Right hindlimb (tissue), 1 donor: ENCODE data around the gene CNPY4.

Source experiments
- DNase-seq: peaks from one replicate; pipeline ENCODE4 v3.0.0-alpha.2; 2018

CNPY4 gene, protein sequence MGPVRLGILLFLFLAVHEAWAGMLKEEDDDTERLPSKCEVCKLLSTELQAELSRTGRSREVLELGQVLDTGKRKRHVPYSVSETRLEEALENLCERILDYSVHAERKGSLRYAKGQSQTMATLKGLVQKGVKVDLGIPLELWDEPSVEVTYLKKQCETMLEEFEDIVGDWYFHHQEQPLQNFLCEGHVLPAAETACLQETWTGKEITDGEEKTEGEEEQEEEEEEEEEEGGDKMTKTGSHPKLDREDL

DNA sequence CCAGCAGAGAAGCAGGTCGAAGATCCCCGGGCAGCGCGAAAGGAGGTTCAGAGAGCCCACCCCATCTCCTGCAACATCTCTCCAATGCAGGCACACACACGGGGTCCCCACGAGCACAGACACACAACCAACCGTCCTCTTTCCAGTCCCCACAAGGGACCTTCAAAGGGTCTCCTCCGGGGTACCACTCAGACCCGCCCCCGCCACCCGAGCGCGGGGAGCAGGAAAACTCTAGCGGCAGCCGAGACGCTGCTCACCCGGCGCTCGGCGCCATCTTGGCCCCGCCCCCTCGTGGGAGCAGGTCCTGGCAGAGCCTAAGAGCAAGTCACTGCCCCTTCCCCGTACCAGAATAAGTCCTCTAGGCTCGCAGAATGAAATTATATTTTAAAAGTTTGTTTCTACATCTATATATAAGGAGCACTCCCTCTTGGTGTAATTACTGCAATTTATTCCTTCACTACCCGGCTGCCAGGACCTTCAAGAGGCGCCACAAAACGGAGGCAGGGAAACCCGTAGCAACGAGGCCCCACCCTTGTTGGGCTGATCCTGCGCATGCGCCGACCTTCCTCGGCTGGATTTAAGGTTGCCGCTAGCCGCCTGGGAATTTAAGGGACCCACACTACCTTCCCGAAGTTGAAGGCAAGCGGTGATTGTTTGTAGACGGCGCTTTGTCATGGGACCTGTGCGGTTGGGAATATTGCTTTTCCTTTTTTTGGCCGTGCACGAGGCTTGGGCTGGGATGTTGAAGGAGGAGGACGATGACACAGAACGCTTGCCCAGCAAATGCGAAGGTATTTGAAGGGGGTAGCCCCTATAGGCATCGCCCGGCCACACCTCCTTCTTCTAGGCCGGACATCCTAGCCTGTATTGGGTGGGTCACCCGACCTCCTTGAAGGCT lies at the start of gene CNPY4, which contains the start of gene TAF6:
CNPY4 (plus strand) TSS at position 563 of the 898 bp plus-strand sequence; CDS start at position 674, 111 bp downstream.
TAF6 (minus strand) TSS at position 287 of the 898 bp plus-strand sequence. CDS start 5,149 bp downstream, outside the sequence.
- peak; percentile 97 for DNase-seq

DNA sequence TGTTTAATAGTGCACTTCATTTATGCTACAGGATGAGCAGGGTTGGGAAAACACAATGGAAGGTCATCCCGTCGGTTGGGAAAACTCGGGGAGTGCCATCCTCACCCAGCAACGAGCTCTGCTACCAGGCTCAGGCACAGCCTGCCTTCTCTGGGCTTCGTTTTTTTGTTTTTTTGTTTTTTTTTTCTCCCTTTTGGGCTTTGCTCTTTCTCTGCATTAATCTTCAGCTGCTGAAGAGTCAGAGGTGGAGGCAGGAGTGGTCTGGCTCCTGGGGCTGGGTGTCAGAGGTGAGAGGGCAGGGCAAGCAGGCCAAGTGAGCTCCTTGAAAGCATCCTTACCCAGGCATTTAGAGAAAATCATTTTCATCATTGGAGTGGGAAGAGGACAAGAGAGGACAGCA lies 49.4 kb upstream of the CNPY4 start:
- no peak for DNase-seq

DNA sequence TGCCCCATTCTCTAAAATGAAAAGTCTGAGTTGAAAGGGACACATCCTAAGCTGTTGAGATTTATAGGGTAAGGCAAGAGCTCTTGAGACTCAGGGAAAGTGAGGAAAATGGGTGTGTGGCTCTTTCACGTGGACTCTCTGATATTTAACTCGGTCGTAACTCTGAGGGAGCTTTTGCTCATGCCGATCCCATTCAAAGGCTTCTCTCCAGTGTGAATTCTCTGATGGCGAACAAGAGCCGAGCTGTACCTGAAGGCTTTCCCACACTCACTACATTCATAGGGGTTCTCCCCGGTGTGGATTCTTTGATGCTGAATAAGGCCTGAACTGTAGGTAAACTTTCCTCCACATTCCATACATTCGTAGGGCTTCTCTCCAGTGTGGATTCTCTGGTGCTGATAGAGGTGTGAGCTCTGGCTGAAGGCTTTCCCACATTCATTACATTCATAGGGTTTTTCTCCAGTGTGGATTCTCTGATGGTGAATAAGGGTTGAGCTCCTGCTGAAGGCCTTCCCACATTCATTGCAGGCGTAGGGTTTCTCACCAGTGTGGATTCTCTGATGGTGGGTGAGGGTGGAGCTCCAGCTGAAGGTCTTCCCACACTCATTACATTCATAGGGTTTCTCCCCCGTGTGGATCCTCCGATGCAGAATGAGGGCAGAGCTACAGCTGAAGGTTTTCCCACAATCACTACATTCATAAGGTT lies 48.3 kb upstream of the CNPY4 start:
- DNase-seq, result no peak

DNA sequence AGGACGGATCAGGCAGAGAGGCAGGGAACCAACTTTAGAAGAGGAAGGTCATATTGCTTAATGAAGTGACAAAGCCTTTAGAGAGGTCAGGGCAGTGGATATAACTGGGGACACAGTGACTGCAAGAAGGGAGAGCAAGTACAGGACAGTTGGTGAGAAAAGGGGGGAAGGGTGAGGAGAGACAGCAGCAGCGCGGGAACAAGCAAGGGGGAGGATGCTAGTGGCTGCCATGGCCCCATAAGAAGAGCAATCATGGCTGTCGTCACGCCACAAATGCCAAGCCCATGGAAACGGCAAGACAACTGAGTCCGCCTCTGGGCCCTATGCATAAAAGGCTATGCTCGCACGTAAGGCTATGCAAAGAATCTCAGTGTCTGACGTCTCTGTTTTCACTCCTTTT lies 47.0 kb upstream of the CNPY4 start:
- no peak for DNase-seq

DNA sequence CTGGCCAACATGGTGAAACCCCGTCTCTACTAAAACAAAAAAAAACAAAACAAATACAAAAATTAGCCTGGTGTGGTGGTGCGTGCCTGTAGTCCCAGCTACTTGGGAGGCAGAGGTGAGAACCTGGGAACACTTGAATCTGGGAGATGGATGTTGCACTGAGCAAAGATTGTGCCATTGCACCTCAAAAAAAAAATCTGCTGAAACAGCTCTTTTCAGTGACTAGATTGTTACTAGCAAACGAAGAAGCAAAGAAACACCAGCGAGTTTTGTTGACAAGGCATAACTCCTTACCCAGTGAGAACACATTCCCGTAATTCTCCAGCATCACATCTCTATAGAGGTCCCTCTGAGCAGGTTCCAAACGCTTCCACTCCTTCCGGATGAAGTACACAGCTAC lies 44.6 kb upstream of the CNPY4 start:
- DNase-seq, result no peak

DNA sequence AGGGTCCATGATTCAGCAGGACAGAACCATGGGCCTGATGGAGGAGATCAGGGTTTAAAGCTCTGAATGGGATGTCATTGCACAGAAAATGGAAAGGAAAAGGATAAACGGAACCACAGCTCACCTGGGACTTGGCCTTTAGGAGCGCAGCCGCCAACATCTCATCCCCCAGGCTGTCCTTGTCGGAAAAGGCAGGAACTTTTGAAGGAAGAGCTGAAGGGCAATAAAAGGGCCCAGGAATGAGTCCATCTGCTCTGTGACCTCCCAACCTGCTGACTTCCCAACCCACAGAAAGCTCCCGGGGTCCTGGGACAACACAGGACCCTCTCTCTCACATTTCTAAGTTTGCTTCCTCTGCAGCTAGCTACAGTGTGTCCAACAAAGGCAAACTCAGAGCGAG lies 44.0 kb upstream of the CNPY4 start:
- no peak for DNase-seq

DNA sequence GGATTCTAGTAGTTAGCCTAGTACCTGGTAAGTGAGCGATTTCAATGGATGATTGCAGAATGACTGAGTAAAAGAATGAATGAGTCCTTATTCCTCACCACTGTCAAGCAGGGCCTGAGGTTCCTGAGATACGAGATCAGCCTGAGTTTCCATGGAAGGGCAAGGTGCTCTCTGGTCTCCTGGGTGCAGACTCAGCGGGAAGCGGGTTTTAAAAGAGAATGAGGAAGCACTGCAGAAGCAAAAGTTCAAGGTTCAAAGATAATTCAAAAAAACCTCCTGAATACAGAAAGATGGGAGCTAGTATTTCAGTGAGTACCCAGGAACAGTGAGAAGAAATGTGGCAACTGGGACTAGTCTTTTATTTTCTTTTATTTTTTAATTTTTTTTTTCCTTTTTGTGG lies 42.2 kb upstream of the CNPY4 start:
- no peak for DNase-seq

DNA sequence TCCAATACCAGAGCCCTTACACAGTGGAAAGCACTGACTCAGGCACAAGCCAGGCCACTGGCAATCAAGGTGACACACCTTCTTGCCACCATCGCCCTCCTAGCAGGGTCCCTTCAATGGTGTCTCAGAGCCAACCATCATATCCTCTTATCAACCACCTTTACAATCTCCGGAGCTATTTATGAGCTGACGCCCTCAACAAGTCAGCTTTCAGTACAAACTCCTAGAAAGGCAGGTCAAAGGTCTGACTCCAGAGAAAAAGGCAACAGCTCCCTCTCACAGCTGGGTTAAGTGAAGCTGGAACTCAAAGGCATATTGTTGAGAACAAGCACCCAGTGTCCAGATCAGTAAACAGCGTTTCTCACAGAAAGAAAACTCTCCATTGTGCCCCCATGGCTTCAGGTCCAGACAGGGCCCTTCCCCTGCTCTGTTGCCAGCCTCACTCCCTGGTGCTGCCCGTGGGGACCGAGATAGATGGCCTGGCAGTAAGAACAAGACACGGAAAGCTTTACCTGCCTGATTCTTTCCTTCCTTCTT lies 40.3 kb upstream of the CNPY4 start:
- no peak for DNase-seq

DNA sequence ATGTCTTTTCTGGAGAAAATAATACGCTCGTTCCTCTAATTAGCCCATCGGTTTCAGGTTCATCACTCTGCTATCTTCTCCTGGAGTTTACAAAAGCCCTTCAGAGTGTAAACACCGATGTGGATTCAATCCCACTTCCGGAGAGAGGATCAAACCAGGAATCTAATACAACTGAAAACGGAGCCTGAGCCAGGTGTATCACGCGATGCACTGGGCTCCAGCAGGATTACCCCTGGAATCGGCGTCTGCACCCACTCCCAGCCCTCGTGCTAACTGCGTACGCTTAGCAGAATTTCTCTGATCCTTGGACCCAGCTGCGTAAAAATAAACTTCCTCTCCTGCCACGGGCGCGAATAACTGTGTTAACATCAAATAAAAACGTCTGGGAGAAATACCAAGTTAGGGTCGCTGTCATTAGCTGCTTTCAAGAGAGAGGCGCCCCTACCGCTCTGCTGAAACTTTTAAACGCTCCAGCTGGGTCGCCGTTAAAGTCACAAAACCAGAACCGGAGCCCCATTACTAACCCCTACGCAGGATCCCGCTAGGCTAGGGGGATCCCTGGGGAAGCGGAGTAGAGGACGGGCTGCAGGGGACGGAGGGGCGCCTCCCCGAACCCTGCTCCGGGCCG lies 38.4 kb upstream of the CNPY4 start:
- DNase-seq, result no peak

DNA sequence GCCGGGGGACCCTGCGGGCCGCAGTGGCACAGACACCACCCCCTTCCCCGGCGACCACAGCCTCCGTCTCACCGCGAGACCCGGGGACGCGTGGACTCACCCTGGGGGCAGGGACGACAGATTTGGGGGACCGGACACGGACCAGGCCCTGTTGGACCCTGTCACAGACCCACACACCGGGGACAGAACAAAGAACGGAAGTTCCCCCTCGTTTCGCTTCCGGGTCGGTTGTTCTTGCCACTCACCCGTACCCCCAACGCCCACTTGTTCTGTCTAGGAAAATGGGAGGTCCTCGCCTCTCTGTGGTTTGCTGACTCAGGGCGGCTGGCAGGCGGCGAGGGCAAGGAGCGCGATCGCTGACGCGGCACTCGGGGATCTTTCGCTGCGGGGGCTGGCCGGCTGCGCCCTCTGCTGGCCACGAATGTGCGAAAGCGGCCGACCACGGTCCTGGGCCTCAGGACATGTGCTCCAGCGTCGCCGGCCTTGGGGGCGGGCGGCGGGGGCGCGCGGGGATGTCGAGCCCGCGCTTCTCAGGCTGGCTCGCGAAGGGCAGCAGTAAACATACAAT lies 37.8 kb upstream of the CNPY4 start, which contains the start of gene ZNF3:
ZNF3 (minus strand) TSS at position 189 of the 568 bp plus-strand sequence. CDS start 4,366 bp downstream, outside the sequence.
- DNase-seq, result peak; percentile 99

DNA sequence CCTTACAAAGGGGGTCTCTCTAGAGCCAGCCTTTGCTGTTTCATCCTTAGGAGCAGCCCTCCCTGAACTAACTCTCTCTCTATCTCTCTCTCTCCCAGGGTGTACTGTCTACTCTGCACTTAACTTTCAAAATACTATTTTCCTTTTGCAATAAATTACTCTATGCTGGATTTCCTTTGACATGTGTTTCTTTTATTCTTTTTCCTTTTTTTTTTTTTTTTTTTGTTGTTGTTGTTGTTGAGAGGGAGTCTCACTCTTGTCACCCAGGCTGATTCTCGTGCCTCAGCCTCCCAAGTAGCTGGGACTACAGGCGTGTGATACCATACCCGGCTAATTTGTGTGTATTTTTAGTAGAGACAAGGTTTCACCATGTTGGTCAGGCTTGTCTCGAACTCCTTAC lies 36.5 kb upstream of the CNPY4 start:
- DNase-seq, result no peak

DNA sequence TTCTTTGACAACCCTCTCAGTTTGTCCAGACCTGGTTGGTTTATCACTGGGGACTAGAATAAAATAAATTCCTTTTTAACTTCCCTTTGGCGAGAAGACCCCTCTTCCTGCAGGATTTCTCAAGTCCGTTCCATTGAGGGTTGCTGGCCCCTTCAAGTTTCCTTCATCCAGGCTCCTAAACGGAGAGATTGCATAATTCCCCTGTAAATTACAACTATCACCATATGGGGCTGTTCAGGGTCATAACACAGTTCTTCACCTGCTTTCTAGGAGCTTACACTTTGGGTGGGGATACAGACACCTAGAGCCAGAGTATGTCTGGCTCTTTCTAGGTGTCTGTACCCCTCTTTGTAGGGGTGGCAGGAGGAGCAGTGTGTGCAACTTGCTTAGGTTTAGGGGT lies 33.9 kb upstream of the CNPY4 start:
- no peak for DNase-seq

DNA sequence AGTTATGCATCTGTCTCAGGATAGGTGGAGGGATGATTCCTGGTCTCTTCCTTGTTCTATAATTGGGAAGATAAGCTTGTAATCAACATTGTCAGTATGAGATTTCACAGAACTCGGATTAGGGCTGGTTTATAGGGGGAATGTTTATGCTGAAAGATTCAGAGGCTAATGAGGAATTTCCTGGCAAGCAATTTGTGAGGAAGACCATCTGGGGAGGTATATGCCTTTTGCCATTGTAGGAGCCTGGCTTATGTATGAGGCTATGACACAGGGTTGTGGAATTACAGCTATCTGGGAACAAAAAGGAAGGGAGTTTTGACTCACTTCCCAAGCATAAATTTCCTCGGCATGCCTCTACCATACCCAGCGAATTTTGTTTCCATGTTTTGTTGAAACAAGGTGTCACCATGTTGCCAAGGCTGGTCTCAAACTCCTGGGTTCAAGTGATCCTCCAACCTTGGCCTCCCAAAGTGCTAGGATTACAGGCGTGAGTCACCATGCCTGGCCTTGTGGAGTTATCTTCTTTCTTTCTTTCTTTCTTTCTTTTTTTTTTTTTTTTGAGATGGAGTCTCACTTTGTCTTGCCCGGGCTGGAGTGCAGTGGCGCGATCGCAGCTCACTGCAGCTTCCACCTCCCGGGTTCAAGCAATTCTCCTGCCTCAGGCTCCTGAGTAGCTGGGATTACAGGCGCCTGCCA lies 32.2 kb upstream of the CNPY4 start:
- DNase-seq, result no peak

DNA sequence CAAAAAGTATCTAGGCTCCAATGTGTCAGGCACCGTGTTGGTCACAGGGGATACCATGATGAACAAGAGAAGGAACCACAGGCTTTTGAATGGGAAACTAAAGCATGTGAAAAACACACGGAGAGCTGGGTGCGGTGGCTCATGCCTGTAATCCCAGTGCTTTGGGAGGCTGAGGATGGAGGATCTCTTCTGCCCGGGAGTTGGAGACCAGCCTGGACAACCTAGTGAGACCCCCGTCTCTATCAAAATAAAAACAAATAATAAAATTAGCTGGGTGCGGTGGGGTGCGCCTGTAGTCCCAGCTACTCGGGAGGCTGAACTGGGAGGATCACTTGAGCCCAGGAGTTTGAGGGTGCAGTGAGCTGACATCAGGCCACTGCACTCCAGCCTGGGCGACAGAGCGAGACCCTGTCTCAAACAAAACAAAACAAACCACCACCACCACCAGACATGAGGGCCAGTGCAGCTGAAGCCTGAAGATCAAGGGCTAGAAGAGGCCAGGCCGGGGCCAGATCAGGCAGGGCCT lies 31.3 kb upstream of the CNPY4 start:
- no peak for DNase-seq

DNA sequence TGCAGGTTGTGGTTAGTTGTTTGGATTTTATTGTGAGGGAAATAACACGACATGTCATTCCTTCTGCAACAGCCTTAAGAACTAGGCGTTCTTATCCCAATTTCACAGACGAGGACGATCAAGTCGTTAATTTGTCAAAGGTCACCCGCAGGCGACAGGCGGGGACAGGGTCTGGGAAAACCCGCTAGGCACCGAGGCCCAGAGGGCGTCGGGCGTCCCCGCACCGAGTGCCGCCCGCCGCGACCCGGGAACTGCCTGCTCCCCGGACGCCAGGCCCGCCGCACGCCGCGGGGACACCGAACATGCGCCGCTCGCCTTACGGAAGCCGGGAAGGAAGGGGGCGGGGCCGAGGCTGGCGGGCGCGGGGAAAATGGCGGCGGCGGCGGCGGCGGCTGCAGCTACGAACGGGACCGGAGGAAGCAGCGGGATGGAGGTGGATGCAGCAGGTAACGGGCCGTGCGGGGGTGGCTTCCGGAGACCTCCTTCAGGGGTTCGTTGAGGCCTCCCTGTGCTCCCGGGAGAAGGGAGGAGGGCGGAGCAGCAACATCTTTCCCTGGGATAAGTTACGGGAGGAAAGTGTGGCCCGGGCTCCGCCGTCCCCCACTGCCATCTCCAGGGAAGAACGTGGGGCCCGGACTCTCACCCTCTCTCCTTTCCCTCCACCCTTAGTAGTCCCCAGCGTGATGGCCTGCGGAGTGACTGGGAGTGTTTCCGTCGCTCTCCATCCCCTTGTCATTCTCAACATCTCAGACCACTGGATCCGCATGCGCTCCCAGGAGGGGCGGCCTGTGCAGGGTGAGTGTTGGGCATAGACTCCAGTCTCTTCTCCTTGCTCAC lies 30.6 kb upstream of the CNPY4 start, which contains the start of gene COPS6:
COPS6 (plus strand) TSS at position 349 of the 837 bp plus-strand sequence; CDS start at position 371, 22 bp downstream.
- peak; percentile 86 for DNase-seq

DNA sequence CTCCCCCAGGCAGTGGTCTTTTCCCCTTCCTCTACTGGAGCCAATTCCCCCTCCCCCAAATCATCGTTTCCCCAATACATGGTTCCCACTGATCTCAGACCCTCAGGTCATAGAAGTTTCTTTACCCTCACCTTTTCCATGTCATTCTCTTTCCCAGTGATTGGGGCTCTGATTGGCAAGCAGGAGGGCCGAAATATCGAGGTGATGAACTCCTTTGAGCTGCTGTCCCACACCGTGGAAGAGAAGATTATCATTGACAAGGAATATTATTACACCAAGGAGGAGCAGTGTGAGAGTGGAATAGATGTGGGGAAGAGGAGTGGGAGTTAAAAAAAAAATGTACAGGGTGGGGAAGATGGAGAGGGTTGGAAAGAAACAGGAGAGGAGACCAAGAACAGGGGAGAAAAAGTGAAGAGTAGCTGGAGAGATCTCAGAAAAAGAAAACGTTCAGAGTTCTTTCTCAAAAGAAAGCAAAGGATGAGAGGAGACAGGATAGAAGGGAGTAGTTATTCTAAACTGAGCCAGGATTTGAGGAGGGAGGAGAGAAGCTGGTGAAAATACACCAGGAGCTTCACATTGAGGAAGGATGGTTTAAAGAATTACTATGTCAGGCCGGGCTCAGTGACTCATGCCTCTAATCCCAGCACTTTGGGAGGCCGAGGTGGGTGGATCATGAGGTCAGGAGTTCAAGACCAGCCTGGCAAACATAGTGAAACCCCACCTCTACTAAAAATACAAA lies 29.8 kb upstream of the CNPY4 start:
- no peak for DNase-seq

DNA sequence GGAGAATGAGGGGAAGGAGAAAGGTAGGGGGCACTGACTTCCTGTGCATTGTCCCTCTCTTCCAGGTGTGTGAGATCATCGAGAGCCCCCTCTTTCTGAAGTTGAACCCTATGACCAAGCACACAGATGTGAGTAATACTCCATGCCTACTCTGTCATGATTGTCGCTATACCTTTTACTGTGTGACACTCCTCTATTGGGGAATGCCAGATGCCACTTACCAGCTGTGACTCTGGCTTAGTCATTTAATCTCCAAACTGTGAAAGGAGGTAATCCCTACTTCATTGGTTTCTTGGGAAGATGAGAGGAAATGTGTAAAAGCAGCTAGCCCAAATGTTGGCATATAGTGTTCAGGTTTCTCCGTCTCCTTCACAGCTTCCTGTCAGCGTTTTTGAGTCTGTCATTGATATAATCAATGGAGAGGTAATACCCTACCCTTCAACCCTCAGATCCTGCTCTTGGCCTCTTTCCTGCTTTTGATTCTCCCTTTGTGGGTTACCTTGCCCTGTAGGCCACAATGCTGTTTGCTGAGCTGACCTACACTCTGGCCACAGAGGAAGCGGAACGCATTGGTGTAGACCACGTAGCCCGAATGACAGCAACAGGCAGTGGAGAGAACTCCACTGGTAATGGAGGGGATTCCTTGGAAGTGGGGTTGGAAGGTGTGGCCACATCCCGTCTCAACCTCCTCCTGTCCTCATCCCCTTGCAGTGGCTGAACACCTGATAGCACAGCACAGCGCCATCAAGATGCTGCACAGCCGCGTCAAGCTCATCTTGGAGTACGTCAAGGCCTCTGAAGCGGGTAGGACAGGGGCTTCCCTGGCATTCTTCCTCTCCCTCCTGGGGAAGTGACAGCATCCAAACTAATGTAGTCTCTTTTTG lies 28.7 kb upstream of the CNPY4 start:
- no peak for DNase-seq
